ENCODE data around the gene TMEM123. TPM values are rescaled to one million over a fixed set of nuclear protein-coding genes. Genes with fewer than 3 reads are reported as not detected.
A peak's percentile ranks its signal among the peaks of the same experiment; 100 is the strongest.

The TMEM123 gene
- total and polyA plus RNA-seq, 2 of the 13 experiments (the other 11 are each of a cell fraction or from before 2014, with no cell fraction given) = 365 to 2,761 TPM

DNA sequence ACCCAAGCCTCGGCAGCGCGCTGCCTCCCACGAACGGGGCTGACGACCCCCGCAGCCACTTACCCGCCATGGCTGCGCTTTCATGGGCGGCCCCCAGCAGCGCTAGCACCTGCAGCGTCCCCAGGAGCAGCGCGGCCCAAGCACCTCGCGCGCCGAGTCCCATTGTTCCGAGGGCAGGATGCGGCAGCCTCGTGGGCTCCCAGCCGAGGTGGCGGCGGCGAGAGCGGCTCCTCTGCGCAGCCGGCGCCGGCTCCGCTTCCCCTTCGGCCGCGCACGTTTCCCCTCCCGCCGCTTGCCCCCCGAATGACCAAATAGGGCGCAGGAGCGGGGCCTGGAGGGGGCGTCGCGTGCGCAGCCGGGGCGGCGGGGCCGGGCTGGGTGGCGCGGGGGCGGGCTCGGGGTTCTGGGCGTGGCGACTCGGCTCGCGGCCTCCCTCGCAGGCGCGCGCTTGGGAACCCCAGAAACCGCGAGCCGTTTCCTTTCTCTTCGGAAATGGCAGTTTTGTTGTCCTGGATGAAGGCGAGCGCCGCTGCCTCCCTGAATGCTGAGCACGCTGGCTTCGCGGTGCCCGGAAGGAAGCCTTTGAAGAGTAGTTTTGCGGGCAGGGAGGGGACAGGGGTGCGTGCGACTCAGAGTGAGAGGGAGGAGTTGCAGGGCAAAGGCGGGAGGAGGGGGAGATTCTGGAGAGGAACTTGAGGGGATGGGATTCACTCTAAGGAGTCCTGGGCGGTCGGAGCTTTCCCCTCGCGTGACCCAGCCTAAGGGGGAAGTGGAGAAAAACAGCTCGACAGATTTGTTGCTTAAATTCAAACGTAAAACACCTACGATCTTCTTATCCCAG, at the start of gene TMEM123 (continued):
- no peak for TF ChIP-seq GATAD2A (CRISPR knock-in tag; IDR thresholded peaks at IDR 0.05)
- TF ChIP-seq ZNF570 (CRISPR knock-in tag; IDR thresholded peaks at IDR 0.05; ENCODE audit: borderline replicate concordance) = no peak
- TF ChIP-seq CEBPG (CRISPR knock-in tag; IDR thresholded peaks at IDR 0.05) = no peak
- peak; percentile 52 for TF ChIP-seq ZSCAN9 (CRISPR knock-in tag; IDR thresholded peaks at IDR 0.05; ENCODE audit: borderline replicate concordance)
- TF ChIP-seq, protein P1, sequence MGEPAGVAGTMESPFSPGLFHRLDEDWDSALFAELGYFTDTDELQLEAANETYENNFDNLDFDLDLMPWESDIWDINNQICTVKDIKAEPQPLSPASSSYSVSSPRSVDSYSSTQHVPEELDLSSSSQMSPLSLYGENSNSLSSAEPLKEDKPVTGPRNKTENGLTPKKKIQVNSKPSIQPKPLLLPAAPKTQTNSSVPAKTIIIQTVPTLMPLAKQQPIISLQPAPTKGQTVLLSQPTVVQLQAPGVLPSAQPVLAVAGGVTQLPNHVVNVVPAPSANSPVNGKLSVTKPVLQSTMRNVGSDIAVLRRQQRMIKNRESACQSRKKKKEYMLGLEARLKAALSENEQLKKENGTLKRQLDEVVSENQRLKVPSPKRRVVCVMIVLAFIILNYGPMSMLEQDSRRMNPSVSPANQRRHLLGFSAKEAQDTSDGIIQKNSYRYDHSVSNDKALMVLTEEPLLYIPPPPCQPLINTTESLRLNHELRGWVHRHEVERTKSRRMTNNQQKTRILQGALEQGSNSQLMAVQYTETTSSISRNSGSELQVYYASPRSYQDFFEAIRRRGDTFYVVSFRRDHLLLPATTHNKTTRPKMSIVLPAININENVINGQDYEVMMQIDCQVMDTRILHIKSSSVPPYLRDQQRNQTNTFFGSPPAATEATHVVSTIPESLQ (CRISPR knock-in tag; conservative IDR thresholded peaks at IDR 0.05) = no peak; the same call in 1 of the 2 replicates
- no peak for TF ChIP-seq FOXM1 (CRISPR knock-in tag; IDR thresholded peaks at IDR 0.05)
- no peak for TF ChIP-seq ZNF572 (CRISPR knock-in tag; IDR thresholded peaks at IDR 0.05)
- TF ChIP-seq SOX5 (CRISPR knock-in tag; IDR thresholded peaks at IDR 0.05; ENCODE audit: borderline replicate concordance) = peak; percentile 21; the same call in 1 of the 2 replicates
- peak; percentile 27; the same call in 1 of the 2 replicates for TF ChIP-seq MYPOP (CRISPR knock-in tag; IDR thresholded peaks at IDR 0.05)
- no peak for TF ChIP-seq ZSCAN12 (CRISPR knock-in tag; IDR thresholded peaks at IDR 0.05)
- peak; percentile 18; the same call in 1 of the 2 replicates for TF ChIP-seq ELF3 (CRISPR knock-in tag; IDR thresholded peaks at IDR 0.05)
- no peak for TF ChIP-seq ZBTB40 (IDR thresholded peaks at IDR 0.05)
- peak; percentile 28; the same call in 1 of the 2 replicates for TF ChIP-seq ZBTB40 (CRISPR knock-in tag; IDR thresholded peaks at IDR 0.05)
- no peak for TF ChIP-seq ZNF737 (CRISPR knock-in tag; IDR thresholded peaks at IDR 0.05; ENCODE audit: borderline replicate concordance)
- no peak for TF ChIP-seq ELK4 (CRISPR knock-in tag; IDR thresholded peaks at IDR 0.05; ENCODE audit: borderline replicate concordance)
- TF ChIP-seq BCL6 (CRISPR knock-in tag; IDR thresholded peaks at IDR 0.05) = peak; percentile 45; the same call in 1 of the 2 replicates
- TF ChIP-seq TSC22D2 (CRISPR knock-in tag; IDR thresholded peaks at IDR 0.05; ENCODE audit: borderline replicate concordance) = peak; percentile 35; the same call in 1 of the 2 replicates

Measured in HepG2 (cell line).